Activated CD8-positive, alpha-beta T cell treated with anti-CD3 and anti-CD28 coated beads for 36 hours (primary cell): Measurements from ENCODE around the gene UCHL1. TPM values are rescaled to one million over a fixed set of nuclear protein-coding genes. Genes with fewer than 3 reads are reported as not detected.

Source experiments
- ATAC-seq: fragments of 200-7000 bp; cut with Tn5 transposase; one replicate; pipeline ENCODE4 v1.10.0; 2021; ENCODE audit warnings: mild to moderate bottlenecking, moderate library complexity
- CTCF ChIA-PET: fragments of 350-600 bp; sonication (Branson Sonifier 250); formaldehyde crosslinking; loops from one replicate; lab custom pipeline; 2021; ENCODE audit warnings: antibody characterized with exemption; lab: Charles Lee
- POLR2A ChIA-PET: fragments of 350-600 bp; sonication (Branson Sonifier 250); formaldehyde crosslinking; loops from one replicate; lab custom pipeline; 2021; ENCODE audit warnings: antibody characterized with exemption; lab: Charles Lee
- DNase-seq: peaks from one replicate; pipeline ENCODE4 v3.0.0-alpha.2; 2020
- H3K27ac Mint-ChIP-seq: one replicate; pipeline ENCODE4 v1.8.0; 2021; ENCODE audit warnings: mild to moderate bottlenecking, mixed read lengths
- H3K27me3 Mint-ChIP-seq: one replicate; pipeline ENCODE4 v1.8.0; 2021; ENCODE audit warnings: mixed read lengths
- H3K36me3 Mint-ChIP-seq: one replicate; pipeline ENCODE4 v1.8.0; 2021; ENCODE audit warnings: low read depth, mixed read lengths
- H3K4me1 Mint-ChIP-seq: one replicate; pipeline ENCODE4 v1.8.0; 2021; ENCODE audit warnings: low read depth, mixed read lengths
- H3K4me3 Mint-ChIP-seq: one replicate; pipeline ENCODE4 v1.8.0; 2021; ENCODE audit warnings: mild to moderate bottlenecking, moderate library complexity, mixed read lengths
- H3K9me3 Mint-ChIP-seq: one replicate; pipeline ENCODE4 v1.8.0; 2021; ENCODE audit warnings: mixed read lengths
- CTCF ChIP-seq: fragments of 200-600 bp; IDR thresholded peaks from one replicate; pipeline ENCODE4 v1.8.0; 2022; ENCODE audit warnings: antibody characterized with exemption, mild to moderate bottlenecking
- intact Hi-C: fragments of 100-400 bp; cut with micrococcal nuclease; formaldehyde crosslinking; loops from one replicate; pipeline ENCODE4 v1.10.0; 2022
- total RNA-seq, 2 experiments: library from RNA; stranded (reverse); gene quantifications; one replicate each; pipeline ENCODE4 v1.2.3, GENCODE V29; 2021

Gene UCHL1
- total RNA-seq, 2 experiments from 2014 or later: 2.5 to 3.0 TPM

GRCh38 chr4:41285202-41285863 is 28.6 kb downstream of the UCHL1 start:
- DNase-seq (no peak), ATAC-seq (no peak)
- Mint-ChIP-seq H3K4me3 (no peak overlapping the region), H3K27me3 (peaks cover 2% of the 10 kb centered on the region), H3K9me3 (no peaks in the 10 kb centered on the region), H3K4me1 (no peaks in the 10 kb centered on the region), H3K27ac (no peak overlapping the region), H3K36me3 (no peaks in the 10 kb centered on the region)
- CTCF ChIA-PET: interaction anchor here (1.5 kb wide), 1 partner anchor 376 kb away, joined by 8 read pairs; no protein-coding TSS in a partner anchor
- no peak for TF ChIP-seq CTCF
- intact Hi-C loops: no loop called here
- POLR2A ChIA-PET: no interaction called here

GRCh38 chr4:41285864-41286235 is 29.1 kb downstream of the UCHL1 start:
- Mint-ChIP-seq H3K27me3 (no peaks in the 10 kb centered on the region), H3K4me1 (no peaks in the 10 kb centered on the region), H3K4me3 (no peak overlapping the region), H3K9me3 (no peaks in the 10 kb centered on the region), H3K27ac (no peak overlapping the region), H3K36me3 (no peaks in the 10 kb centered on the region)
- CTCF ChIA-PET: interaction anchor here (1.5 kb wide), 1 partner anchor 376 kb away, joined by 8 read pairs; no protein-coding TSS in a partner anchor
- intact Hi-C loops: no loop called here
- no peak for DNase-seq
- POLR2A ChIA-PET: no interaction called here
- no peak for TF ChIP-seq CTCF
- ATAC-seq: no peak

- no peak overlapping the region for H3K27ac Mint-ChIP-seq
- no peak overlapping the region for H3K4me3 Mint-ChIP-seq
- DNase-seq (no peak), ATAC-seq (no peak)
- no peaks in the 10 kb centered on the region for H3K9me3 Mint-ChIP-seq
- no peaks in the 10 kb centered on the region for H3K4me1 Mint-ChIP-seq
- TF ChIP-seq CTCF: no peak
- H3K27me3 Mint-ChIP-seq: no peaks in the 10 kb centered on the region
- intact Hi-C loops: no loop called here
- ChIA-PET POLR2A (no interaction called here), CTCF (no interaction called here)
- no peaks in the 10 kb centered on the region for H3K36me3 Mint-ChIP-seq
Measured at GRCh38 chr4:41287005-41287404, 30.3 kb downstream of the UCHL1 start.

GRCh38 chr4:41287852-41288251 is 31.1 kb downstream of the UCHL1 start:
- no peak for TF ChIP-seq CTCF
- no peak for DNase-seq
- CTCF ChIA-PET: interaction anchor here (1.4 kb wide), 1 partner anchor 363 kb away, joined by 3 read pairs; no protein-coding TSS in a partner anchor
- intact Hi-C loops: no loop called here
- H3K9me3 Mint-ChIP-seq: no peaks in the 10 kb centered on the region
- no peak for ATAC-seq
- no peak overlapping the region for H3K4me3 Mint-ChIP-seq
- POLR2A ChIA-PET: no interaction called here
- no peaks in the 10 kb centered on the region for H3K36me3 Mint-ChIP-seq
- H3K27me3 Mint-ChIP-seq: no peaks in the 10 kb centered on the region
- H3K4me1 Mint-ChIP-seq: no peaks in the 10 kb centered on the region
- no peak overlapping the region for H3K27ac Mint-ChIP-seq

GRCh38 chr4:41288254-41288653 is 31.5 kb downstream of the UCHL1 start:
- Mint-ChIP-seq H3K27me3 (no peaks in the 10 kb centered on the region), H3K36me3 (no peaks in the 10 kb centered on the region), H3K9me3 (no peaks in the 10 kb centered on the region), H3K27ac (no peak overlapping the region), H3K4me1 (no peaks in the 10 kb centered on the region), H3K4me3 (no peak overlapping the region)
- DNase-seq: no peak
- ChIA-PET CTCF (interaction anchor here (1.4 kb wide), 1 partner anchor 363 kb away, joined by 3 read pairs; no protein-coding TSS in a partner anchor), POLR2A (no interaction called here)
- ATAC-seq: no peak
- no peak for TF ChIP-seq CTCF
- intact Hi-C loops: no loop called here
